GM23338 (cell line): Measurements from ENCODE around the gene ACSL3.

Experiments used
- CREB1 ChIP-seq: fragments of 250-450 bp; sonication (Bioruptor Pico); IDR thresholded peaks from 2 replicates; pipeline ENCODE4 v1.5.0; 2020; ENCODE audit warnings: low read depth, mild to moderate bottlenecking, moderate library complexity
- CTCF ChIP-seq, 2 experiments: fragments of 200-600 bp in 1 of 2; sonication (generic) in 1 of 2; conservative IDR thresholded peaks; 2 replicates each; pipeline versions ENCODE4 v1.5.1 to v1.6.1; 2016 to 2017; ENCODE audit warnings: antibody characterized with exemption in 2 of 2, low read depth in 2 of 2, mild to moderate bottlenecking in 2 of 2, moderate library complexity in 1 of 2
- EZH2 ChIP-seq: fragments of 200-600 bp; sonication (generic); IDR thresholded peaks from one replicate; pipeline ENCODE4 v1.8.0; 2017; ENCODE audit warnings: antibody characterized with exemption, mild to moderate bottlenecking, low read depth; ENCODE audit not compliant: unreplicated experiment
- EZH2phosphoT487 ChIP-seq: fragments of 200-600 bp; sonication (generic); IDR thresholded peaks from one replicate; pipeline ENCODE4 v1.8.1; 2018; ENCODE audit warnings: antibody characterized with exemption; ENCODE audit not compliant: unreplicated experiment
- POLR2AphosphoS5 ChIP-seq: IDR thresholded peaks from 2 replicates; pipeline ENCODE4 v1.6.1; 2016; ENCODE audit warnings: antibody characterized with exemption, low read depth
- STAT1 ChIP-seq: IDR thresholded peaks from one replicate; pipeline ENCODE4 v1.6.1; 2016; ENCODE audit warnings: antibody characterized with exemption; ENCODE audit not compliant: unreplicated experiment

GRCh38 chr2:222928335-222928734 is 67.5 kb downstream of the ACSL3 start:
- TF ChIP-seq EZH2, result no peak
- no peak for TF ChIP-seq CREB1 (CRISPR knock-in tag)
- no peak for TF ChIP-seq CTCF (conservative IDR thresholded peaks at IDR 0.05; ENCODE audit: low read depth in 2 of 2)
- no peak for TF ChIP-seq POLR2AphosphoS5
- no peak for TF ChIP-seq STAT1
- TF ChIP-seq EZH2phosphoT487, result no peak
